ENCODE measurements around the gene GPX5. TPM values are rescaled to one million over a fixed set of nuclear protein-coding genes. Genes with fewer than 3 reads are reported as not detected.
"Not testable (repeated sequence)": the region's sequence is repeated elsewhere in the genome, so short reads cannot be mapped to it uniquely, and the experiment has no call there.

The GPX5 gene
- total RNA-seq, 2 donors from 2014 or later: not detected

DNA sequence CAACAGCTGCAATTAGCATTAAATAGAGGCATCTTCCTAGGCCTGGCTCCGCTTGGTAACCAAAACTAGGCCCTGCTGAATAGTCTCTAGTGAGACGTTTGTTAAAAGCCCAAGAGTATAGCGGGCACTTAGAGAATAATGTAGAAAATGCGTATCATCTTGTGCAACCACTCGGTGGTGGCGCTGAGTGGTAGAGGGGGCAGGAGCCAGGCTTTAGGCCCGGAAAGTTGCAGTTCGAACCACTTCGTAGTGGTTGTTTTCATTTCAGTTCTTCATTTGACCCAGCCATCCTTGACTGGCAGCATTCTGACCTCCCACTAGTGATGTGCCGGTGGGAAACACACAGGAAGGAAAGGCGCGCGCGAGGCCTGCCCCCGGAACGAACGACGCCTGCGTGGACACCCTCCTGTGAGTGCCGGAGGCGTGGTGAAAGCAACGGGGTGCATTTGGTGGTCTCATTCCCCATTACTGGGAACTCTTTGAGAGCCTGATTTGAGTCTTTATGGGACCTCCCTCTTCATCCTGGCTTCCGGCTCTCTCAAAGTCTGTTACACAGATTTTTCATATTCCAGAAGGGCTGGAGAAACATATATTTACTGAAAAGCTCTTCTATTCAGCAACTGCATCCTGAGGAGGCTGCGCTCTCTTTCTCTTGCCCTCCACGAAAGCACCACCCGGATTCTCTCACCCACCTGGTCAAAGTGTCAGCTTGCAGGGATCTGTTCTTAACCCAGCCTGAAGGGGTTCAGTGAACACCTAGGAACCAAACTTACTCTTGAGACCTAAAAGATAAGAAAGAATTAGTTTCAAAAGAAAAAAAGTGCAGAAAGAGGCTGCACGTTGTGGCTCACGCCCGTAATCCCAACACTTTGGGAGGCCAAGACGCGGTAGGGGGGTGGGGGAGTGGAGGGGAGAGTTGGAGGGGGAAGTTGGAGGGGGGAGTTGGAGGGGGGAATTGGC, 18.2 kb downstream of the GPX5 start:
- Histone ChIP-seq H3K36me3 (replicated peaks in 1 of 2; ENCODE audit: insufficient read depth in 1 of 2, low read depth in 2 of 2) (no peaks in the 10 kb centered on the region), H3K27ac (no peak overlapping the region), H3K9me3 (no peaks in the 10 kb centered on the region), H3K4me1 (no peaks in the 10 kb centered on the region), H3K4me3 (no peak overlapping the region), H3K27me3 (peaks cover 0 to 8% of the 10 kb centered on the region in 2 donors)
- TF ChIP-seq, protein P1, sequence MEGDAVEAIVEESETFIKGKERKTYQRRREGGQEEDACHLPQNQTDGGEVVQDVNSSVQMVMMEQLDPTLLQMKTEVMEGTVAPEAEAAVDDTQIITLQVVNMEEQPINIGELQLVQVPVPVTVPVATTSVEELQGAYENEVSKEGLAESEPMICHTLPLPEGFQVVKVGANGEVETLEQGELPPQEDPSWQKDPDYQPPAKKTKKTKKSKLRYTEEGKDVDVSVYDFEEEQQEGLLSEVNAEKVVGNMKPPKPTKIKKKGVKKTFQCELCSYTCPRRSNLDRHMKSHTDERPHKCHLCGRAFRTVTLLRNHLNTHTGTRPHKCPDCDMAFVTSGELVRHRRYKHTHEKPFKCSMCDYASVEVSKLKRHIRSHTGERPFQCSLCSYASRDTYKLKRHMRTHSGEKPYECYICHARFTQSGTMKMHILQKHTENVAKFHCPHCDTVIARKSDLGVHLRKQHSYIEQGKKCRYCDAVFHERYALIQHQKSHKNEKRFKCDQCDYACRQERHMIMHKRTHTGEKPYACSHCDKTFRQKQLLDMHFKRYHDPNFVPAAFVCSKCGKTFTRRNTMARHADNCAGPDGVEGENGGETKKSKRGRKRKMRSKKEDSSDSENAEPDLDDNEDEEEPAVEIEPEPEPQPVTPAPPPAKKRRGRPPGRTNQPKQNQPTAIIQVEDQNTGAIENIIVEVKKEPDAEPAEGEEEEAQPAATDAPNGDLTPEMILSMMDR (IDR thresholded peaks at IDR 0.05): no peak
- no peak for TF ChIP-seq POLR2A (IDR thresholded peaks at IDR 0.05)
- ATAC-seq (no peak), DNase-seq (no peak)
- intact Hi-C loops (cut with DNase I): no loop called here
- 27 to 29% methylated on average over 30 to 31 of the region's 31 CpGs for WGBS, 2 donors

DNA sequence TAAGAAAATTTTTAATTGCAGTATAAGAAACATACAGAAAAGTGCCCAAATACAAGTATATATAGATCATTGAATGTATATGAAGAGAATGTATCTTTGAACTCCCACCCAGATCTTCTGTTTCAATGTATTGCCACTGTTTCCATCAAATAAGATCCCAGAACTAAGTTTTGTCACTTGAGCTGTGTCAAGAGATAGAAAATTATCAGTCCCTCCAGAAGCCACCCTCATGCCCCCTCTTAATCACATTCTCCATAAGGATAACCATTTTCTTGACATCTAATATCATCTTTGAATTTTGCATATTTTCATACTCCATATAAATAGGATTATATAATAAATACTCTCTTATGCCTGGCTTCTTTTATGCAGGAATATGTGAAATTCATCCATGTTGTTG, 20.3 kb downstream of the GPX5 start:
- no peak for ATAC-seq
- no peaks in the 10 kb centered on the region for H3K36me3 ChIP-seq (replicated peaks in 1 of 2; ENCODE audit: insufficient read depth in 1 of 2, low read depth in 2 of 2)
- DNase-seq: no peak
- no peak overlapping the region for H3K4me3 ChIP-seq
- no peaks in the 10 kb centered on the region for H3K27me3 ChIP-seq
- TF ChIP-seq, protein P1 (IDR thresholded peaks at IDR 0.05): no peak
- no peak for TF ChIP-seq POLR2A (IDR thresholded peaks at IDR 0.05)
- H3K4me1 ChIP-seq: no peaks in the 10 kb centered on the region
- intact Hi-C loops (cut with DNase I): no loop called here
- H3K27ac ChIP-seq: no peak overlapping the region
- H3K9me3 ChIP-seq: no peaks in the 10 kb centered on the region

DNA sequence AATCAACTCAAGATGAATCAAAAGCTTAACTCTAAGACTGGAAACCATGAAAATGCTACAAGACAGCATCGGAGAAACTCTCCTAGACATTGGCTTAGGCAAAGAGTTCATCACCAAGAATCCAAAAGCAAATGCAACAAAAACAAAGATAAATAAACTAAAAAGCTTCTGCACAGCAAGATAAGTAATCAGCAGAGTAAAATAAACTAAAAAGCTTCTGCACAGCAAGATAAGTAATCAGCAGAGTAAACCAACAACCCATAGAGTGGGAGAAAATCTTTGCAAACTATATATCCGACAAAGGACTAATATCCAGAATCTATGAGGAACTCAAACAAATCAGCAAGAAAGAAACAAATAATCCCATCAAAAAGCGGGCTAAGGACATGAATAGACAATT, 21.3 kb downstream of the GPX5 start:
- H3K27me3 ChIP-seq; H3K4me3 ChIP-seq; H3K4me1 ChIP-seq; DNase-seq; intact Hi-C loops (cut with DNase I); H3K36me3 ChIP-seq (replicated peaks in 1 of 2; ENCODE audit: insufficient read depth in 1 of 2, low read depth in 2 of 2); ATAC-seq; H3K9me3 ChIP-seq; H3K27ac ChIP-seq: not testable (repeated sequence)
- WGBS, 2 donors: 48 to 53% methylated on average over 3 of the region's 3 CpGs

DNA sequence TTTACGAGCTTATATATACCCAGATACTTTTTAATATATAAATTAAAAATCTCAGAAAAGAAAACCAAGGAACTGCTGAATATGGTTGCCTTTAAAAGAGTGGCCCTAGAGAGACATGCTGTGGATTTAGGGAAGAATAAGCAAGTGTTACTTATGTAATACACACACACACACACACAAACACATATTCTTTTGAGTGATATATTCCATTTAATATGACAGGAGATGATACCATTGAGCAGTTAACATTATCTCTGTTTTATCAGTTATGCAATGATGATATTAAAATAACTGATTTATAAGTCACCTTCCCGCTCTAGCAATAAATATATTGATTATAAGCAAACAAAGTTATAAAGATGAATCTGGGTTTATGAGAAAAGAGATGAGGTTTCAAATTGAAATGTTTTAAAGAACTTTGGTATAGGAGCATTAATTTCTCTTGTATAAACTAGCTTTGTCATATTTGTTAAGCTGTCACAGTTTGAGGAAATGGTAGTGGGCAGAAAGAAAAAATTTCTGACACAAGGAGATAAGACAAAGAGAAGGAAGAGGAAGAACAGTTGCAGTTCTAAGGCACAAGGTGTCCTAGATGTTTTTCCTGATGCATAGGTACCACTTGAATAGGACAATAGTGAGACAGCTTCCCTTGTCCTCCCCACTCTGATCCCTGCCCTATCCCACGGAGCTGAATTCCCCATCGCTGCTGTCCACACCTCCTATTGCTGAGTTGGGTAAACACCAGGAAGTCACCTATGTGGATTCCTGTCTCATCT, 26.4 kb downstream of the GPX5 start:
- intact Hi-C loops (cut with DNase I): no loop called here
- no peak for ATAC-seq
- no peak overlapping the region for H3K27ac ChIP-seq
- 56 to 62% methylated on average over 4 of the region's 4 CpGs for WGBS, 2 donors
- H3K4me1 ChIP-seq: no peaks in the 10 kb centered on the region
- no peaks in the 10 kb centered on the region for H3K27me3 ChIP-seq
- no peak for TF ChIP-seq POLR2A (IDR thresholded peaks at IDR 0.05)
- TF ChIP-seq, protein P1 (IDR thresholded peaks at IDR 0.05): no peak
- H3K36me3 ChIP-seq (replicated peaks in 1 of 2; ENCODE audit: insufficient read depth in 1 of 2, low read depth in 2 of 2): no peaks in the 10 kb centered on the region
- no peak for DNase-seq
- no peak overlapping the region for H3K4me3 ChIP-seq
- no peaks in the 10 kb centered on the region for H3K9me3 ChIP-seq

DNA sequence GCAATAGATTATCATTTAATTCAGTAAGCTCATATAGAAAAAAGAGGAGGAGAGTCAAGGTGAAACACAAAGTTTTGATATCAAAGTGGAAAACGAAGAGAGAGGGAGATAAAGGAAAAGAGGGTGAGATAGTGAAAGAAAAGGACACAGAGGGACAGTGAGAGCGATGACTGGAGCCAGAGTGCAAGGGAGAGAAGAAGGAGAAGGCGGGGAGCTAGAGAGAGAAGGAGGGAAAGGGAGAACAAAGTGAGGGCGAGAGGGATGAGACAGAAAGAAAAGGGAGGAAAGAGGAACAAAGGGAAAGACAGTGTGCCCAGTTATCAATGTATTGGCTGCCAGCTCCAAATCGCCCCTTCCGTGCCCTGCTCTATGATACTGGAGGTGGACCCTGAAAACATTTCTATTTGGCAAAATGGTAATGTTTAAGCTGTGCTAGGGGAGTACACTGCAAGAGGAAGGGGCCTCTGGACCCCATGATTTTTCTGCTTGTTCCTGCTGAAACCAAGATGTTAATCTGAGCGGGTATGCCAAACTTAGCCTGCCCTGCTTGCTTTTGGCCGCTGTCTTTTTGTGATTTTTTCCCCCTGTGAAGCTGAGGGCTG, 27.8 kb downstream of the GPX5 start:
- Histone ChIP-seq H3K27me3 (no peaks in the 10 kb centered on the region), H3K4me1 (no peaks in the 10 kb centered on the region), H3K9me3 (no peaks in the 10 kb centered on the region), H3K27ac (no peak overlapping the region), H3K4me3 (no peak overlapping the region), H3K36me3 (replicated peaks in 1 of 2; ENCODE audit: insufficient read depth in 1 of 2, low read depth in 2 of 2) (no peaks in the 10 kb centered on the region)
- no peak for DNase-seq
- 29 to 38% methylated on average over 8 of the region's 8 CpGs for WGBS, 2 donors
- no peak for TF ChIP-seq POLR2A (IDR thresholded peaks at IDR 0.05)
- TF ChIP-seq, protein P1 (IDR thresholded peaks at IDR 0.05): no peak
- intact Hi-C loops (cut with DNase I): no loop called here
- no peak for ATAC-seq

Measured in body of pancreas (tissue), 4 donors.